HG02884 (cell line): ENCODE data around the gene C1orf74.
A peak's percentile ranks its signal among the peaks of the same experiment; 100 is the strongest.

Experiments
- ATAC-seq: cut with Tn5 transposase; IDR thresholded peaks from one replicate; pipeline ENCODE4 v1.9.1; 2021; ENCODE audit warnings: mild to moderate bottlenecking, moderate library complexity; ENCODE audit not compliant: unreplicated experiment

Gene C1orf74

DNA sequence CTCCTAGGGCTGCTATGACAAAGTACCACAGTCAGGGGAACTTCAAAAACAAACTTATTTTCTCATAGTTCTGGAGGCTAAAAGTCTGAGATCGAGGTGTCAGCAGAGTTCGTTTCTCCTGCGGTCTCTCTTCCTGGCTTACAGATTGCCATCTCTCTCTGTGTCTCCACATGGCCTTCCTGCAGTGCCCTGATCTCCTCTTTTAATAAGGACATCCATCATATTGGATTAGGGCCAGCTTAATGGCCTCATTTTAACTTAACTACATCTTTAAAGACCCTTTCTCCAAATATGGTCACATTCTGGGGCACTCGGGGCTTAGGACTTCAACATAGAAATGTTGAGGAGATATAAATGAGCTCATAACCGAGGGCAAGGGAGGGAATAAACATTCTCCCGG is 12.2 kb downstream of the C1orf74 start:
- ATAC-seq = no peak

DNA sequence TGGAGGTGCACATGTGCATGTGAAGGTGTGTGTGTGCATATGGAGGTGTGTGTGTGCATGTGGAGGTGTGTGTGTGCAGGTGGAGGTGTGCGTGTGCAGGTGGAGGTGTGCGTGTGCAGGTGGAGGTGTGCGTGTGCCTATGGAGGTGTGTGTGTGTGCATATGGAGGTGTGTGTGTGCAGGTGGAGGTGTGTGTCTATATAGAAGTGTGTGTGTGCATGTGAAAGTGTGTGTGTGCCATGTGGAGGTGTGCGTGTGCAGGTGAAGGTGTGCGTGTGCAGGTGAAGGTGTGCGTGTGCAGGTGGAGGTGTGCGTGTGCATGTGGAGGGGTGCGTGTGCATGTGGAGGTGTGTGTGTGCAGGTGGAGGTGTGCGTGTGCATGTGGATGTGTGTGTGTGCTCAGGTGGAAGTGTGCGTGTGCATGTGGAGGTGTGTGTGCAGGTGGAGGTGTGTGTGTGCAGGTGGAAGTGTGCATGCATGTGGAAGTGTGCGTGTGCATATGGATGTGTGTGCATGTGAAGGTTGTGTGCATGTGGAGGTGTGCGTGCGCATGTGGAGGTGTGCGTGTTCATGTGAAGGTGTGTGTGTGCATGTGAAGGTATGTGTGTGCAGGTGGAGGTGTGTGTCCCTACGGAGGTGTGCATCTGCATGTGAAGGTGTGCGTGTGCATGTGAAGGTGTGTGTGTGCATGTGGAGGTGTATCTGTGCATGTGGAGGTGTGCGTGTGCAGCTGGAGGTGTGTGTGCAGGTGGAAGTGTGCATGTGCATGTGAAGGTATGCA is 13.5 kb downstream of the C1orf74 start:
- no peak for ATAC-seq

DNA sequence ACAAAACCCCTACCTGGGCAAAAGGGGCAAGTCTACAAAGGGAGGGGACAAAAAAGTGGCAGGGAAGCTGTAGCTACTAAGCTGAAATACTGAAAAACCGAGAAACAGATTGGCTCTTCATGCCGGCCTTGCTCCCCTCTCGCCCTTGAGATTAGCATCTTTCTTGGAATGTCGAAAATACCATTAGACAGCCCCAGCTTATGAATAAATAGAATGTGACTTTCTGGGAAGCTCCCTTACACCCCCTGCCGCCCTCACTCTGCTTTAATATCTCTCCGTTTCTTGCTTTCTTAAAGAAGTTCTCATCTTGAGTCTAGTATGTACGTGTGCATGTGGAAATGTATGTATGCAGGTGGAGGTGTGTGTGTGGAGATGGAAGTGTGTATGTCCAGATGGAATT is 14.4 kb downstream of the C1orf74 start:
- no peak for ATAC-seq

DNA sequence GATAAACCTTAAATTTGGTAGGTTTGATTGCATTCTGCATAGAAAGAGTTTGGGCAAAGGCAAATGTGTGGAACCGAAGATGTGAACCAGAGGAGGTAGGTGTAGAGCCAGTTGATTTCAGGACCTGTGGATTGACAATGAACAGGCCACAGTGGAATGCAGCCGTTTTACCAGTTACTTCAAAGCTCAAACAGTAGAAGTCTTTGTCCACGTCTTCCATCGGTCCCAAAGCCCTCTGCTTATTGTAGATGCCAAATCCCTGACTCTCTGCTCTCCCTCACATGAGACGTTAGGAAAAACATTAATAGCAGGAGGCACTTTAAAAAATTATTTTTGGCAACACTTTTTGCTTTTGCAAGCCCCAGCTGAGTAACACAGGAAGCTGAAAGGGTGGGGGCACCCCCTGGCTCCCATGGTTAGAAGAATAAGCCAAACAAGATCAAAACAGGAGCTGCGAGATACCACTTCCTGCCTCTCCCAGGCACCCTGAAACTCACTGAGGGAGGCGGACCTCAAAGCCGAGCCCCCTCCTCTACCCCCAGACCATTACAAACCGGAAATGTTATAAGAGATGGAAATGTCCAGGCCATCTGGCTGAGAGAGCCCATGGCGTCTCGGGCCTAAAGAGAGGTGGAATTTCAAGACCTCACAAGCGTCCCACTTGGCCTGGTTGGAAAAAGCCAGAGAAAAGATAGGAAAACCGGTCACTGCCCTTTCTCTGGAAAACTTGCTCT is 15.0 kb downstream of the C1orf74 start:
- ATAC-seq = peak; percentile 61

GRCh38 chr1:209768354-209768774 is 16.0 kb downstream of the C1orf74 start:
- ATAC-seq = peak; percentile 86

DNA sequence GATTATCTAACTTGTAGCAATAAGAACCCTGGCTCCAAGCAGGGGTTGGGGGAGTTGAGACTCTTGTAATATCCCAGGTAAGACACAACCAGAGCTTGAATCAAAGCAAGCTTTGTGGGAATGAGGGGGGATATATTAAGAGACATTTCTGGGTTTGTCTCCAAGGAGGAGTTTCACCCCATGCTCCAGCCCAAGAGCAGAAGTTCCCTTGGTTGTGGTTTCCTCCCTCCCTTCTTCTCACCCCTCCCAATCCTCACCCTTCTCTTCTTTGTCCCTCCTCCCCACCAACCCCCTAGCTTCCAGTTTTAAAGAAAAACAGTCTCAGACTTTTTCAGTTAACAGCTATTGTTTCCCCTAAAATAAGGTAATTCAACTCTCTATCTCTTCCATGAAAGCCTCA is 16.7 kb downstream of the C1orf74 start:
- ATAC-seq = no peak

GRCh38 chr1:209767096-209767495 is 17.3 kb downstream of the C1orf74 start:
- ATAC-seq = no peak

DNA sequence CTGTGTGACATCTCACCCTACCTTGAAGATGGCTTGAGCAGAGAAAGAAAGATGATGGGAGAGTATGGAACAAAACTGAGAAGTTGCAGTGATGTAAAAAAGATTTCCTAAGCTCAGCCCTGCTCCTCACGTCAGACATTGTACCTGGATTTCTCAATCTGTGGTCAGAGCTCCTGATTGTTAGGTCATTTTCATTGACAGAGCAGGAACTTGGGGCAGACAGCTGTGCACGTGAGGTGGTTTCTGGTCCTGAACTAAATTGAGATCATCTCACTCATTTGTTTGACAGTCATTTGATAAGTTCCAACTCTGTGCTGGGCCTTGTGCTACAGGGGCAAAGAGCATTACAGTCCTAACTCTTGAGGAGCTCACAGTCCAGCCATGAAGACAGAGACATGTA is 18.3 kb downstream of the C1orf74 start:
- ATAC-seq = no peak

GRCh38 chr1:209761011-209761635 is 23.2 kb downstream of the C1orf74 start:
- no peak for ATAC-seq

- ATAC-seq = no peak
These were observed 24.5 kb downstream of the C1orf74 start for GRCh38 chr1:209759829-209760359.

DNA sequence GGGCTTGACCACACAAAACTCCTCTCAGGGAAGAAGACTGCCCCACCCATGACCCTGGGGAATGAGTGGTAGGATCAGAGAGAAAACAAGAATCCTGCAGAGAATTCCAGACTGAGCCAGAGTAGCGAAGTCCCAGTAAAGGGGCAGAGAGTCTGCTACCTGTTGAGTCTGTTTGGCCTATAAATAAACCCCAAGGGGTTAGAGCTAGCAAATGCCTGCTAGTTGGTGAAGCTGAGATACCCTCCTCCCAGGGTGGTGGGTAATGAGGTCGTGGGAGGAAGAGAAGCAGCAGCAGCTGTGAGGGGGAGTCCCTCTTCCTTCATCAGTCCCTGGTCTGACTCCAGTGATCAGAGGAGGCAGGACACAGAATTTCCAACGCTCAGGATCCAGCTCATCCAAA is 26.0 kb downstream of the C1orf74 start:
- no peak for ATAC-seq

DNA sequence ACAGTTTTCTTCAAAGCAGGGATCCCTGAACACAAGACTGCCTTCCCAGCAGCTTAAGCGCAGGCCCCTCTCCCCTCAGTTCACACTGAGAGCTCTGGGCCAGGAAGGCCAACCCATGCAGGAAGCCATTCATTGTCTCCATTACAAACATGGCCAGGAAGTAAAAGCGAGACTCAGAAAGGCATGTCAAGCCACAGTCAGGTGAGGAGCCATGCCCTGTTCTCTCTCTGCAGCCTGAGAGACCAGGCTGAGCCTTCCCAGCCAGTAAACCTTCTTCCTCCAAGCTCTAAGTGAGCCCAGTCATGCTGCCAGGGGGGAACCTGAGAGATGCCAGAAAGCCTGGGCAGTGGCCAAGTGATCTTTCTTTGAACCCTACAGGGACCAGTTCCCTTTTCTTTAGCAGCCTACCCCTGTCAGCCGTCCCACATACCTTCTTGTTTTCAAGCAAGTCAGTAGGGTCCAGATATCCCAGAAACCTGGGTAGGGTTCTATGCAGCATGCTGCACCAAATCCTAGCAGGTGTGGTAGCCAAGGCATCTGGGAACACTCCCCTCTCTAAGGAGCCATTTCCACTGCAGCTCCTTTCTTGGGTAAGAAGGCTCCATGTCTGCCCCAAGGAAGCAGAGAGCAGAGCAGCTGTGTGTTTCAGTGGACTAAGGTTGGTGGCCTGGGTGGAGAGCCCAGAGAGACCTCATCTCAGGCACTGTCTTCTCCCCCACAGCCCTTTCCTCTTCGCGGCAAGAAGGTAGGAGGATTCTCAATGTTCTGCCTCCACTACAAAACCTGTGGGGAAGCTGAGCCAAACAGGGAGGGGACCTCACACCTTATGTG is 27.5 kb downstream of the C1orf74 start:
- peak; percentile 26 for ATAC-seq

GRCh38 chr1:209755926-209756614 is 28.3 kb downstream of the C1orf74 start, which contains the start of gene TRAF3IP3:
Gene TRAF3IP3 (plus strand): TSS chr1:209756053. CDS start chr1:209760040, 3,987 bp downstream.
- peak; percentile 55 for ATAC-seq

- no peak for ATAC-seq
These were observed 29.1 kb downstream of the C1orf74 start for GRCh38 chr1:209755256-209755655.

DNA sequence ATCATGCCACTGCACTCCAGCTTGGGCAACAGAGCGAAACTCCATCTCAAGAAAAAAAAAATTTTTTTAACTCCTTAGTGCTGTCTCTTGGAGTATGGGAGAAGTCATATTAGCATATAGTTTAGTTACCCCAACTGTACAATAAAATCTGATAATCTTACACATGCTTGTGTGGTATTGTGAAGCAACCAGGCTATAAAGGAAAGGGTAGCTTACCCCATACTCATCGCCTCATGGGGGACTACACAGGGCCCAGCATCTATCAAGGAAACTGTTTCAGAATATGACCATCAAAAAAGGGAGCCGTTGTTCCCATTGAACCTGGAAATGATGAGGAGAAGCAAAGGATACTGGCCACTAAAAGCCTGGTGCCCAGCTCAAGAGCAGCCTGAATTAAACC is 31.5 kb downstream of the C1orf74 start:
- no peak for ATAC-seq

DNA sequence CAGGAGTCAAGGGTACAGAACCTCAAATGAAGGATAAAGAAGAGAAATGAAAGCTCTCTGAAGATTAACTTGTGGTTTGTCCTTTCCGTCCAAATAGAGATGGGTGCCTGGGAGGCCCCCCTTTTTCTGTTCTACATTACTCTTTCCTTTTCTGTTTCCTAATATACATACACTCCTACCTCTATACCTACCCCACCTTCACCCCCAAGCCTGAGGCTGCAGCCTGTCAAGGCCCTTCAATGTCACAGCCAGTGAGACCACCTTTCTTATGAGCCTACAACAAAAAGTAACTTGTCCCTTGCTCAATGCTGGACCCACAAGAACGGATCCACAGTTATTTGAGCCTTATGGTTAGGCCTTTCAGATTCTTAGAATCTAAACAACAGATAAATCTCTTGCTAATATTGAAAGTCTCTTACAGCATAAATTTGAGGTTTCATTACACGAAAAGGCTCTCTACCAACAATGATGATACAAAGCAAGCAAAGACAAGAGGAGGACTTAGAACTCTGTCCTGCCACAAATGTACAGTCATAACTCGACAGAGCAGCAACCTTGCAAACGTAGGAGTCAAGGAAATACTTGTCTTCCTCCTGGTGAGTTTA is 32.6 kb downstream of the C1orf74 start:
- ATAC-seq = peak; percentile 54

GRCh38 chr1:209749670-209750323 is 34.6 kb downstream of the C1orf74 start:
- no peak for ATAC-seq

DNA sequence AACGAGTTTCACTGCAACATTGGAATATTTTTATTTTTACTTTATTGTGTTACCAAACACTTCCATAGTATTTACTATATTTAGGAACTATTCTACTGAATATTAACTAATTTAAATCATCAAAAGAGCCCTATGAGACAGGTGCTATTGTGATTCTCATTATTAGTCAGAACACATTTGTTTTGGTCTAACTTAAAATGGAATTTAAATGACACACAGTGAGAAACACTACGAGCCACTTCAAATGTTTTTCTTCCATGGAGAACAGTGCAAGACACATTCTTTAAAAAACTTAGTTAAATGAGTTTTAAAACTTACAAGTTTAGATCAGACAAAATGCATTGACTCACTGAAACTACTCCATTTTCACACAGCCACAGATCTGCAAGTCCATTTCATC is 35.2 kb downstream of the C1orf74 start:
- ATAC-seq = no peak

GRCh38 chr1:209748620-209749019 is 35.7 kb downstream of the C1orf74 start:
- no peak for ATAC-seq
